GM19372 (cell line): Measurements from ENCODE around the gene GALNT10.

Experiments used
- ATAC-seq: cut with Tn5 transposase; IDR thresholded peaks from one replicate; pipeline ENCODE4 v1.9.1; 2021; ENCODE audit warnings: mild to moderate bottlenecking, low read depth, moderate library complexity; ENCODE audit not compliant: unreplicated experiment

Gene GALNT10

DNA sequence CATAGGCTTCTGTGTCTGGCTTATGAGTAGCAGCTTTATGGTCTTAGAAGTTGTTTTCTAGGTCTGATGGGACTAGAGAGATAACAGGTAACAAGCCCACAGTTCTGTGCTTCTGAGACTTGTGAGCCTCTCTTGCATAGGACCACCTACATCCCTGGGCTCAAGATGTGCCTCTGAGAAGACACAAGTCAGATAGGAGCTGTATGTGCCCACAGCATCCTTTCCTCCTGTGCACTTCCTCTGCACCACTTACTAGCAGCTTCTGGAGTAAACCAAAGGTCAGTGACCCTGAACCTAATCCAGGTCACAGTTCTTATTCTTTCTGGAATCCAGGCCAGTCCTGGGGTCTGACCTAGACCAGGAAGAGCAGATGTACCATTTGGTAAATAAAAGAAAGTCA, 40.0 kb downstream of the GALNT10 start:
- no peak for ATAC-seq

- no peak for ATAC-seq
Measured at GRCh38 chr5:154234551-154234950, 44.0 kb downstream of the GALNT10 start.

DNA sequence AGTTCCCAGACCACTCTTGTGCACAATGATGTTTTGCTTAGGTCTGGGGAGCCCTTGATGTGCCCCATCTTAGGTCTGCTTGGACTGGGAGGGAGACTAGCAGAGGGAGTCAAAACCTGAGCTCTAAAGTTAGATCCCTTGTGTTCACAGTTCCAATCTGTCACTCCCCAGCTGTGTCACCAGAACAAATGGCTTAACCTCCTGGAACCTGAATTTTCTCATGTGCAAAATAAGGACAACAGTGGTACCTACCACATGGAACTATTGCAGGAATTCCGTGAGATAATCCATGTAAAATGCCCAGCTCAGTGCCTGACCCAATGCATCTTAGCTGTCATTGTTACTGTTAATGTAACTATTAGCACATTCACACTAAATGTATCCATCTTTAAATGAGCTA, 45.5 kb downstream of the GALNT10 start:
- no peak for ATAC-seq

DNA sequence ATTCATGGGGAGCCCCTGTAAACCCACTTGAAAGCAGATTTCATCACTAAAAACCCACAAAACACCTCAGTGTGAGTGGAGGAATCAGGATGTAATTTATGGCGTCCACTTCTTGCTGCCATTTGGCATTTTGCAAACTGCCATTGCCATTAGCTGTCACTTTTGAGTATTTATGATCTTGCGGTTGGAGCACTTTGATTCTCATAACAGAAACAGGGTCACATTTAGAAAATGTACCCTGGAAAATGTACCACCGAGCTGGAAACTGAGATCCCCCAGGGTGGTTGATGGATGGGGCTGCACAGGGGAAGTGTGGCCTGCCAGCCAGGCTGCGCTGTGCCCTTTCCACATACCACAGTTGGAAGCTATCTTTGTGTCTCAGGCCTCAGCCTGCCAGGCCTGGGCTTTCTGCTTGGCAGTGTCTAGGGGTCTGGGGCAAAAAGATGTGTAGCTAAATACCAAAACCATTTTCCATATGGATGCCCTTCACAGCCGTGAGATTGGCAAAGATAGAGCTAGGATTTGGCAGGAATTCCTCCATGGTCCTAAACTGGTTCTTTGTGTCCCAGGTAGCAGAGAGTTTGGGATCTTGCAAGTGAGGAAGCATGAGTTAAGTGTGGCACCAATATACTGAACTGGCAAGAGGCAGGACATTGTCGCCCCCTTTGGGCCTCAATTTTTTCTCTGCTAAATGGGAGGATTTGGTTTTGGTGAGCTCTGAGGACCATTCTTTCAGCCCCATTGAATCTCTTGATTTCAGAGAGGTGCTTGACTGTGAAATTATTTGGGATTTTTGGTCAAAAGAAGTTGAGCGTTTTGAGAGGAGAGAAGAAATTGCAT, 46.2 kb downstream of the GALNT10 start:
- ATAC-seq, result no peak

DNA sequence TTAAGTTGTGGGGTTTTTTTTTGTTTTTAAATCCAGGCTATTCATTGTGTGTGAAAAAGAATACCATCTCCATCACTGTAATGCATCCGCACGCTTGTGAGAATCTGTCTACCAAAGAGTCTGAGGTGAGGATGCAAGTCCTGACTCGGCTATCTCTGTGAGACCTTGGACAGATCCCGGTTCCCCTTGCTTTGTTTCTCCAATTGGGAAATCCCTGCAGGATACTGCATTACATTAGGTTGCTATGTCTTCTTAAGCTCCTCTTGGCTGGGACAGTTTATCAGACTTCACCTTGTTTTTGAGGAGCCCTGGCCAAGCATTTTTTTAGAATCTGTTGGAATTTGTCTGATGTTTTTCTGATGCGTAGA, 46.8 kb downstream of the GALNT10 start:
- no peak for ATAC-seq

DNA sequence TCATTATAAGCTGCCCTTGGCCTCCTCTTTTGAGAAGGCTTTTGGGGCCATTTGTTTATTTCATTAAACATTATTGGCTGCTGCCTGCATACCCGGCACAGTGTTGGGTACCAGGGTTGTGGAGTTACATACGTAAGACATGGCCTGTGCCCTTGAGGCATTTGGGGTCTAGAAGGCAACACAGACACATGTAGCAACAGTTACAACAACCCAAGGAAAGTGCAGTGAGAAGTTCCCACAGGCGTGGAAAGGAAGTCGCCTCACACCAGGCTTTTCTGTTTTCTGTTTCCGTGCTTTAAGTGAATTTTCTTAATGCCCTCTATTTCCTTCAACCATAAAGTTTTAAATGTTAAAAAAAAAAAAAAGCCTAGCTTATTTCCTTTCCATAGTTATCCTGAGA, 47.4 kb downstream of the GALNT10 start:
- no peak for ATAC-seq

DNA sequence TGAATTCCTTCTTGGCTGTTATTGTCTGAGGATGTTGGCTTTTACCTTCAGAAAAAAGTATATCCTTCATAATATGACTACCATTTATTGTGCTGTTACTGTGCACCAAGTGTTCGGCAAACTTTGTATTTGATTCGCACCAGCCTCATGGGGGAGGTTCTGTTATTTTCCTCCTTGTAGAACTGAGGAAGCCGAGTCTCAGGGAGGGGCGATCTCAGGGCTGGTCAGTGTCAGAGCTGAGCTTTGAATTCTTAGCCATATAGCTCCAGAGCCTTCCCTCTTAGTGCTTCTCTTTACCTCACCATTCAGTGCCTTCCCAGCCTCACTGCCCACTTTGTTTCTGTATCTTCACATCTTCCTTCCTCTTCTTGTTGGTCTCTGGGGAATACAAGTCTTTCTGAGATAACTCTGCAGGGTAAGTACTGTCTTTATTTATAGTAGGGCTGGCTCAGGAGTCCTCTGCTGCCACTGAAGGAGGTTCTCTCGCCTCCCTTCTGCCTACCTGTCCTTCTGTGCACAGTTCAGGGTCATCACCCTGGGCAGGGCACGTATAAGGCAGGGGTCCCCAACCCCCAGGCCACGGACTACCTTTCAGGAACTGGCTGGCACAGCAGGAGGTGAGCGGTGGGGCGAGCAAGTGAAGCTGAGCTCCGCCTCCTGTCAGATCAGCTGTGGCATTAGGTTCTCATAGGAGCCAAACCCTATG, 48.4 kb downstream of the GALNT10 start:
- ATAC-seq, result no peak

- ATAC-seq, result no peak
Measured at GRCh38 chr5:154240595-154240994, 50.1 kb downstream of the GALNT10 start.

- no peak for ATAC-seq
Measured at GRCh38 chr5:154241021-154241420, 50.5 kb downstream of the GALNT10 start.

- no peak for ATAC-seq
Measured at GRCh38 chr5:154242442-154242841, 51.9 kb downstream of the GALNT10 start.

DNA sequence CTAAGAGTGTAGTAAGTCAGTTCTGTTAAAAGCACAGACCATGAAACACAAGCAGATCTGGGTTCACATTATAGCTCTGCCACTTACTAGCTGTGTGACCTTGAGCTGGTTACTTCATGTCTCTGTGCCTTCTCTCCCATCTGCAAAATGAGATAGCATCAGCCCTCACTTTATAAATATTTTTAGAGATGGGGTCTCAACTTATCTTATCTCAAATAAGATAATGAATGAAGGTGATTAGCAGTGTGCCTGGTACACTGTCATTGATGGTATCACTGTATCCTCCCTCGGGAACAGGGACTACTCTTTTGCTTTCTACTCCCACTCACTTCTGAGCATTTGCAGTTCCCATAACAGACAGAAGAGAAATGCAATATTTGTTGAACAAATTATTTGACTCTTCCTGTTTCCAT, 52.4 kb downstream of the GALNT10 start:
- peak; percentile 56 for ATAC-seq

DNA sequence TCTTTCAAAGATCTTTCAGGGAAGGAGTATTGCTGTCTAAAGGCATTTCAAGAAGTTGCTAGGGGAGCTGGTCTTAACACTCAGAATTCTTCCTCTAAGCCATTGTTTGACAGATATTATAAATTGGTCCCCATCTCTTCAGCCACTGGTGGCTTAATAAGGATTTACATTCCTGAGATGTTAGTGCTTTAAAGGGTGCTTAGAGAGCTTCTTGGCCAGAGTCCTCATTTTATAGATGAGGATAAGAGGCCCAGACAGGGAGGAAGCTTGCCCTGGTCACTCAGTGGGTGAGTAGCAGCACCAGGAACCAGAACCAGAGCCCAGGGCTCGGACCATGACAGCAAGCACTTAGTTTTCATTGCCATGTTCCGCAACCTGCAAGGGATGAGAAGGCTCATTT, 53.2 kb downstream of the GALNT10 start:
- no peak for ATAC-seq

- ATAC-seq, result no peak
Measured at GRCh38 chr5:154244476-154244875, 53.9 kb downstream of the GALNT10 start.

GRCh38 chr5:154248691-154249090, 58.2 kb downstream of the GALNT10 start:
- no peak for ATAC-seq

DNA sequence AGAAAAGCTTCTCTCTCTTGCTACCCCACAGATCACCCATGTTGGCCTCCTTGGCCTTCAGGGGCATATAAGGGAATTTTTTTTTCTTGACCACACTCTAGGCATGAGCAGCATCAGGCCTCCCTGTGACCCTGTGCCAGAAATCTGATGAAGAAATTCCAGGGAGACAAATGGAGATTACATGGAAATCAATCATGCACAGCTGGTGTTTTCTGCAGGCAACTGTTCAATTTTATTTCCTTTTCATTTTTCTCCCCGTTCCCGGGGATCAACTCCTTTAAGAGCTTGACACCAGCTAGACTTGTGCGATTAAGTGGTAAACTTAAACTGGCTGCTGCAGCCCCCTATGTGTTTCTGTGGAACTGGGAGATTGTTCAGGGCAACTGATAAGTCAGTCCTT, 59.3 kb downstream of the GALNT10 start:
- no peak for ATAC-seq

- no peak for ATAC-seq
Measured at GRCh38 chr5:154251529-154251928, 61.0 kb downstream of the GALNT10 start.

GRCh38 chr5:154253807-154254206, 63.3 kb downstream of the GALNT10 start:
- ATAC-seq, result no peak

GRCh38 chr5:154254896-154255295, 64.4 kb downstream of the GALNT10 start:
- ATAC-seq, result no peak

DNA sequence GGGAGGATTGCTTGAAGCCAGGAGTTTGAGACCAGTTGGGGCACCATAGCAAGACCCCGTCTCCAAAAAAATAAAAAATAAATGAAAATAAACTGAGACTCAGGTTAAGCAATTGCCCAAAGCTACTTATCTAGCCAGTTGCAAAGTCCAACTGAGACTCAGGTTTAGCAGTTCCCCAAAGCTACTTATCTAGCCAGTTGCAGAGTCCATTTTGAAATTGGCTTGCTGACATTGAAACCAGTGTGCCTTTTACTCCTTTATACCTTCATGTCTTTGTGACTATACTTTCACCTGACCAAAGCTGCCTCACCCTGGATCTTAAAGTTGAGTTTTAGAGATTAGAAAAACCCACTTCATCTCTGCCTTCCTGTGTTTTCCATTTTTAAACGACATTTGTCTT, 66.5 kb downstream of the GALNT10 start:
- ATAC-seq, result no peak

- no peak for ATAC-seq
Measured at GRCh38 chr5:154258531-154259217, 68.1 kb downstream of the GALNT10 start.

GRCh38 chr5:154260224-154260927, 69.8 kb downstream of the GALNT10 start:
- ATAC-seq, result no peak
